ENCODE results near the gene TMEM144. TPM values are rescaled to one million over a fixed set of nuclear protein-coding genes. Genes with fewer than 3 reads are reported as not detected.

TMEM144 gene
- total and polyA plus RNA-seq, 2 experiments from 2014 or later = 1.6 to 2.4 TPM

- TF ChIP-seq EZH2 (IDR thresholded peaks at IDR 0.05; ENCODE audit: insufficient read depth, poor library complexity, severe bottlenecking) (no peak), EZH2phosphoT487 (IDR thresholded peaks at IDR 0.05; ENCODE audit: insufficient read depth, low read depth) (no peak)
- H3K36me3 ChIP-seq (ENCODE audit: low read depth) = no peaks in the 10 kb centered on the region
- 57 to 62% methylated on average over 5 of the region's 5 CpGs for WGBS, 2 experiments (ENCODE audit: low coverage in 1 of 2, low lambda C conversion rate in 2 of 2, missing lambda C conversion rate in 2 of 2)
- H3K79me2 ChIP-seq (ENCODE audit: insufficient read depth) = no peaks in the 10 kb centered on the region
- DNase-seq = no peak
- no peaks in the 10 kb centered on the region for H3F3A ChIP-seq (ENCODE audit: insufficient read depth)
- in situ Hi-C loops (cut with MboI) = no loop called here
- no peaks in the 10 kb centered on the region; the same call in 1 of the 2 replicates for H3K27me3 ChIP-seq (replicated peaks; ENCODE audit: insufficient read depth)
- H3K9ac ChIP-seq = no peak overlapping the region
- no peaks in the 10 kb centered on the region for H3K9me2 ChIP-seq (ENCODE audit: insufficient read depth)
- H3K4me3 ChIP-seq = no peak overlapping the region
- H2AFZ ChIP-seq = no peak overlapping the region; the same call in 1 of the 2 replicates
- no peak overlapping the region for H3K27ac ChIP-seq
- H3K4me2 ChIP-seq (ENCODE audit: unreplicated experiment) = no peak overlapping the region
- H3K9me3 ChIP-seq (ENCODE audit: low read depth) = no peaks in the 10 kb centered on the region
- H4K20me1 ChIP-seq (ENCODE audit: insufficient read depth) = no peaks in the 10 kb centered on the region
- H3K4me1 ChIP-seq (ENCODE audit: insufficient read depth) = no peaks in the 10 kb centered on the region
Measured at GRCh38 chr4:158192439-158193158, 17.7 kb upstream of the TMEM144 start.

- TF ChIP-seq EZH2phosphoT487 (IDR thresholded peaks at IDR 0.05; ENCODE audit: insufficient read depth, low read depth) (no peak), EZH2 (IDR thresholded peaks at IDR 0.05; ENCODE audit: insufficient read depth, poor library complexity, severe bottlenecking) (no peak)
- H3F3A ChIP-seq (ENCODE audit: insufficient read depth) = no peaks in the 10 kb centered on the region
- H3K9me2 ChIP-seq (ENCODE audit: insufficient read depth) = no peaks in the 10 kb centered on the region
- peak; percentile 39 for DNase-seq
- no peaks in the 10 kb centered on the region for H3K79me2 ChIP-seq (ENCODE audit: insufficient read depth)
- H3K9me3 ChIP-seq (ENCODE audit: low read depth) = no peaks in the 10 kb centered on the region
- no peak overlapping the region for H3K9ac ChIP-seq
- in situ Hi-C loops (cut with MboI) = no loop called here
- WGBS, 2 experiments (ENCODE audit: low coverage in 1 of 2, low lambda C conversion rate in 2 of 2, missing lambda C conversion rate in 2 of 2) = 33 to 37% methylated on average over 3 of the region's 3 CpGs
- no peaks in the 10 kb centered on the region for H3K36me3 ChIP-seq (ENCODE audit: low read depth)
- no peaks in the 10 kb centered on the region for H3K4me1 ChIP-seq (ENCODE audit: insufficient read depth)
- H3K27me3 ChIP-seq (replicated peaks; ENCODE audit: insufficient read depth) = no peaks in the 10 kb centered on the region; the same call in 1 of the 2 replicates
- no peak overlapping the region; the same call in 1 of the 2 replicates for H2AFZ ChIP-seq
- no peak overlapping the region for H3K27ac ChIP-seq
- no peak overlapping the region for H3K4me2 ChIP-seq (ENCODE audit: unreplicated experiment)
- no peak overlapping the region for H3K4me3 ChIP-seq
- H4K20me1 ChIP-seq (ENCODE audit: insufficient read depth) = no peaks in the 10 kb centered on the region
Measured at GRCh38 chr4:158193171-158193749, 17.0 kb upstream of the TMEM144 start.

GRCh38 chr4:158195297-158195696, 15.0 kb upstream of the TMEM144 start:
- in situ Hi-C loops (cut with MboI) = no loop called here
- Histone ChIP-seq H4K20me1 (ENCODE audit: insufficient read depth) (no peaks in the 10 kb centered on the region), H3K9ac (no peak overlapping the region), H3K4me3 (no peak overlapping the region), H3K27ac (no peak overlapping the region), H2AFZ (no peak overlapping the region), H3K9me3 (ENCODE audit: low read depth) (no peaks in the 10 kb centered on the region), H3K36me3 (ENCODE audit: low read depth) (no peaks in the 10 kb centered on the region), H3K4me2 (ENCODE audit: unreplicated experiment) (no peak overlapping the region), H3K79me2 (ENCODE audit: insufficient read depth) (no peaks in the 10 kb centered on the region), H3F3A (ENCODE audit: insufficient read depth) (no peaks in the 10 kb centered on the region), H3K9me2 (ENCODE audit: insufficient read depth) (no peaks in the 10 kb centered on the region), H3K4me1 (ENCODE audit: insufficient read depth) (no peaks in the 10 kb centered on the region), H3K27me3 (replicated peaks; ENCODE audit: insufficient read depth) (no peaks in the 10 kb centered on the region; the same call in 1 of the 2 replicates)
- WGBS, 2 experiments (ENCODE audit: low coverage in 1 of 2, low lambda C conversion rate in 2 of 2, missing lambda C conversion rate in 2 of 2) = 45 to 48% methylated on average over 1 of the region's 1 CpG
- DNase-seq = peak; percentile 15
- TF ChIP-seq EZH2 (IDR thresholded peaks at IDR 0.05; ENCODE audit: insufficient read depth, poor library complexity, severe bottlenecking) = no peak

GRCh38 chr4:158197194-158197776, 13.0 kb upstream of the TMEM144 start:
- in situ Hi-C loops (cut with MboI) = no loop called here
- WGBS, 2 experiments (ENCODE audit: low coverage in 1 of 2, low lambda C conversion rate in 2 of 2, missing lambda C conversion rate in 2 of 2) = 69 to 73% methylated on average over 5 of the region's 5 CpGs
- H3F3A ChIP-seq (ENCODE audit: insufficient read depth) = no peaks in the 10 kb centered on the region
- H3K4me1 ChIP-seq (ENCODE audit: insufficient read depth) = no peaks in the 10 kb centered on the region
- no peak overlapping the region for H3K9ac ChIP-seq
- H3K9me2 ChIP-seq (ENCODE audit: insufficient read depth) = no peaks in the 10 kb centered on the region
- TF ChIP-seq EZH2phosphoT487 (IDR thresholded peaks at IDR 0.05; ENCODE audit: insufficient read depth, low read depth) = no peak
- no peak for TF ChIP-seq EZH2 (IDR thresholded peaks at IDR 0.05; ENCODE audit: insufficient read depth, poor library complexity, severe bottlenecking)
- H2AFZ ChIP-seq = no peak overlapping the region
- no peak overlapping the region for H3K4me3 ChIP-seq
- no peaks in the 10 kb centered on the region for H3K79me2 ChIP-seq (ENCODE audit: insufficient read depth)
- no peaks in the 10 kb centered on the region for H3K36me3 ChIP-seq (ENCODE audit: low read depth)
- H4K20me1 ChIP-seq (ENCODE audit: insufficient read depth) = no peaks in the 10 kb centered on the region
- no peaks in the 10 kb centered on the region; the same call in 1 of the 2 replicates for H3K27me3 ChIP-seq (replicated peaks; ENCODE audit: insufficient read depth)
- H3K27ac ChIP-seq = no peak overlapping the region
- H3K4me2 ChIP-seq (ENCODE audit: unreplicated experiment) = no peak overlapping the region
- DNase-seq = no peak
- no peaks in the 10 kb centered on the region for H3K9me3 ChIP-seq (ENCODE audit: low read depth)

Measured in GM23248 (cell line).